C4-2B (cell line): ENCODE data around the gene ARHGEF28.

Experiments
- H3K27ac ChIP-seq: fragments of 450-650 bp; 2 replicates; pipeline ENCODE4 v1.5.1; 2017
- ZFX ChIP-seq: fragments of 450-650 bp; IDR thresholded peaks from 2 replicates; pipeline ENCODE4 v1.6.1; 2017
- TF ChIP-seq, protein P1 (sequence below): fragments of 450-650 bp; conservative IDR thresholded peaks from 2 replicates; pipeline ENCODE4 v1.5.1; 2017; ENCODE audit warnings: mild to moderate bottlenecking

The ARHGEF28 gene

DNA sequence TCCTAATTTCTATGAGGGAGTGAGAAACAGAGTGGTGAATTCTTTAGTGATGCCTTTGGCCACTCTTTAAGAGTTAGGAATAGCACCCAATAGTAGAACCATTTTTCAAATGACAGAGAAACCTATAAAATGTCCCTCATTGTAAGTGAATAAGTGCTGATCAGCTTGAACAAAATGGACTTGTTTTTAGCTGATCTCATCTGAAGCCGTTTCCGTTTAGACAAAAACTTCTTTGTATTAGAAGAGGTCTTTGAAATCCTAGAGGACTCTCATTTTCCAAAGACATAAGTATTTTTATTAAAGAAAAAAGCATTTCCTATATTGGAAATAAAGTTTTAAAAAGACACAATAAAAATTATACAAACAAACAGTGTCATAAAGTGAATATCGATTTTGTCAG lies 273.9 kb downstream of the ARHGEF28 start:
- TF ChIP-seq, protein P1, sequence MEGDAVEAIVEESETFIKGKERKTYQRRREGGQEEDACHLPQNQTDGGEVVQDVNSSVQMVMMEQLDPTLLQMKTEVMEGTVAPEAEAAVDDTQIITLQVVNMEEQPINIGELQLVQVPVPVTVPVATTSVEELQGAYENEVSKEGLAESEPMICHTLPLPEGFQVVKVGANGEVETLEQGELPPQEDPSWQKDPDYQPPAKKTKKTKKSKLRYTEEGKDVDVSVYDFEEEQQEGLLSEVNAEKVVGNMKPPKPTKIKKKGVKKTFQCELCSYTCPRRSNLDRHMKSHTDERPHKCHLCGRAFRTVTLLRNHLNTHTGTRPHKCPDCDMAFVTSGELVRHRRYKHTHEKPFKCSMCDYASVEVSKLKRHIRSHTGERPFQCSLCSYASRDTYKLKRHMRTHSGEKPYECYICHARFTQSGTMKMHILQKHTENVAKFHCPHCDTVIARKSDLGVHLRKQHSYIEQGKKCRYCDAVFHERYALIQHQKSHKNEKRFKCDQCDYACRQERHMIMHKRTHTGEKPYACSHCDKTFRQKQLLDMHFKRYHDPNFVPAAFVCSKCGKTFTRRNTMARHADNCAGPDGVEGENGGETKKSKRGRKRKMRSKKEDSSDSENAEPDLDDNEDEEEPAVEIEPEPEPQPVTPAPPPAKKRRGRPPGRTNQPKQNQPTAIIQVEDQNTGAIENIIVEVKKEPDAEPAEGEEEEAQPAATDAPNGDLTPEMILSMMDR = no peak
- TF ChIP-seq ZFX = no peak
- no peak overlapping the region for H3K27ac ChIP-seq

DNA sequence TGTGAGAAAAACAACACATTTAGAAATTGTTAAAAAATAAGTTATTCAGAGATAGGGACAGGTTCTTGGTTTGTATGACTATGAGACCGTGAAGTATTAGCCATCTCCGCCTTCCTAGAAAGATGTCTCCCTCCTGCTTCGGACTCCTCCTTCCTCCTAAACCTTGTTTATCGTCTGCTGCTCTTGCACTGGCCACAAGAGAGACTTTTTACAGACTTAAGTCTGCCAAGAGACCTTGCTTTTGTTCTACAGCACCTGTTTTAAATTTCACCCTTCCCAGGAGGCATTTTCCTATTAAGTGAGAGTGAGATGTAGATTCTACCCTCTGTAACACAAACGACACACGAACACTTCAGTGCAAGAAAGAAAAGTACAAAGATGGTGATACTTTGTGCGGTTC lies 274.6 kb downstream of the ARHGEF28 start:
- no peak overlapping the region for H3K27ac ChIP-seq
- TF ChIP-seq, protein P1 = no peak
- no peak for TF ChIP-seq ZFX

DNA sequence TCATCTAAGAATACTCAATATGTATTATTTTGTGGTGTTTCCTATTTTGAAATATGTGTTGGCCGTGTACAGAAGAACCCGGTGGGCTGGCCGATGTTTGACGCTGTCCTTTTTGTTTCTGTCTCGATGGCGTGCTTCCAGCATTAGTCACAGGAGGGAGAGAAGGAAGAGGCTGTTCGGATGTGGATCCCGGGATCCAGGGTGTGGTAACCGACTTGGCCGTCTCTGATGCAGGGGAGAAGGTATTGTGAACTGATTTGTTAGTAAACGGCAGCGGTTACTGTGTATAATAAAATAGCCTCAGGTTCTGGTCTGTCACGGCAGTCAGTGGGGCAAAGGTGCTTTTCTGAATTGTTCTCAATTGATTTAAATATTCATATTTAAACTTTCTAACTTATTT lies 275.0 kb downstream of the ARHGEF28 start:
- TF ChIP-seq, protein P1 = no peak
- no peak for TF ChIP-seq ZFX
- H3K27ac ChIP-seq = no peak overlapping the region

DNA sequence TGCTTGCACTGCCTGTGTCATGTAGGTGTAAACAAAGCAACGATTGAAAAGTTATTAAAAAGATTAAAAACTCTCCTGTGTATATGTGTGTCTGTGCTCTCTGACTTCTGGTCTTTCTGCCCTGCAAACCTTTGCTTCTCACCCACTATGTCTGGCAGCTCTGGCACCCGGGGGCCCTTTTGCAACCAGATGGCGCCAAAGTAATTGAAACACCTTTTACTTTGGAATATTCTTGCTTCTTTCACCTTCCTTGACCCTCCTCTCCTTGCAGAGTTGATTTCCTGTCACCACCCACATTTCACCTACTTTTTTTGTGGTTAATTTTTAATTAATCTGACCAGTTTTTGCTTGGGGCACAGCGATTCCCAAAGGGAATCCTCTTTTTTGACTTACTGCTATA lies 275.5 kb downstream of the ARHGEF28 start:
- no peak for TF ChIP-seq ZFX
- TF ChIP-seq, protein P1 = peak; percentile 16
- no peak overlapping the region for H3K27ac ChIP-seq

DNA sequence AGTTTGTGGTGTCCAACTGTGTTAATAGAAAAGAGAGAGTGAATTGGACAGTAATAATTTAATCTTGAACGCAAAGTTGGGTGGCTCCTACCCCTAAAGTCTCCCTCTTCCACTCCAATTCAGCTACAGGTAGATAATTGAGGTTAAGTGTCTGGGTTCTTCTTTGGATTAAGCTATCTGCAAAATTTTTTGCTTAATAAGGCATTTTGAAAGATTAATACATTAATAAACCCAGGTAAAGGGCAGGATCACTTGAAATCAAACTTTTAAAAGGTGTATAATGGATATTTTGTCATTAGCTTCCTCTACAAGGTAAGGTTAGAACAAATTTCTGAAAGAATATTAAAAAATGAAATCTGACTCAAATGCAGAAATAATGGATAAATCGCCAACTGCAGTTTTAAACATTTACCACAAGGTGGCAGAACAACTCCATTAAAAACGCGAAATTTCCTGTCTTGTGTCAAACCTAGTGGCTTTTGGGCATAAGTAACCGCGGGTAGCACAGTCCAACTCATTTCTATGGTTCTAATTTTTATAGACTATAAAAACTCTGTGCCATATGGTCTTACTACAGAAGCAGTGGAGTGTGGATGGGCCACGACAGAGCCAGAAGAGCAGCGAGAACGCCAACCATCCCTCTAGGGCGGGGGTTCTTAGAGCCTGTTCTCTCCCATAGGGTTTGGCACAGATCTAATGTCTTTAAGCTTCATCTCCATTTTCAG lies 276.5 kb downstream of the ARHGEF28 start:
- H3K27ac ChIP-seq = no peak overlapping the region
- TF ChIP-seq ZFX = no peak
- TF ChIP-seq, protein P1 = peak; percentile 81

DNA sequence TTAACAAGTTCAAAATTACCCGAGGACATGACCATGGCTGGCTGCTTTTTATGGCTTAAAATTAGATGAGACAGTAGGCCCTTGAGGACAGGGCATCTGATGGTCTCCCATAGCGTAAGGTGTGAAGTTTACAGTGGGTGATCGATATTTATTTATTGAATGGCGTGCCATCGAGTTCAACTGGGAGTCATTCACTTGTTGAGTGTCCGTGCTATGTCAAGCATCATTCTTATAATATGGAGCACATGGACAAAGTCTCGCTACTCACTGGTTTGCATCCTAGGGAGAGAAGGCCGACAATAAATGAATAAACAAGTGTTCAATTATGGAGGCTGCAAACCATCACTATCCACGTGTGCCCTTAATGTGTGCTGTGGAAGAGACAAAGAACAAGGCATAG lies 277.2 kb downstream of the ARHGEF28 start:
- no peak overlapping the region for H3K27ac ChIP-seq
- no peak for TF ChIP-seq ZFX
- TF ChIP-seq, protein P1 = no peak

DNA sequence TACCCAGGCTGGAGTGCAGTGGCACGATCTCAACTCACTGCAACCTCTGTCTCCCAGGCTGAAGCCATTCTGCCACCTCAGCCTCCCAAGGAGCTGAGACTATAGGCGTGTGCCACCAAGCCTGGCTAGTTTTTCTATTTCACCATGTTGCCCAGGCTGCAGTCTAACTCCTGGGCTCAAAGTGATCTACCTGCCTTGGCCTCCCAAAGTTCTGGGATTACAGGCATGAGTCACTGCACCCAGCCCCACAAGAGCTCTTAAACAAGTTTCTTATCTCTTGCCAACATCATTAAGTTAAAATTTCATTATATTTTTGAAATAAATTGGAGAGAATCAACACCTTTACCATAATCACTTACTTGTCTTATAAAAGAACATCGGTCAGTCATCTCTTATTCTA lies 280.3 kb downstream of the ARHGEF28 start:
- no peak for TF ChIP-seq ZFX
- TF ChIP-seq, protein P1 = no peak
- H3K27ac ChIP-seq = no peak overlapping the region
